ELR (cell line): ENCODE data around the gene IRF1.

ENCODE experiments used
- DNase-seq: peaks from one replicate; pipeline ENCODE4 v3.0.0-alpha.2; 2015; ENCODE audit warnings: low read depth

IRF1 gene

GRCh38 chr5:132460846-132461568, 29.6 kb downstream of the IRF1 start:
- DNase-seq, result no peak

GRCh38 chr5:132459983-132460838, 30.4 kb downstream of the IRF1 start:
- no peak for DNase-seq

- peak; percentile 61 for DNase-seq
Measured at GRCh38 chr5:132459031-132459982, 31.3 kb downstream of the IRF1 start.

GRCh38 chr5:132458651-132459030, 31.9 kb downstream of the IRF1 start:
- peak; percentile 82 for DNase-seq

GRCh38 chr5:132458226-132458560, 32.4 kb downstream of the IRF1 start:
- DNase-seq, result peak; percentile 82

- peak; percentile 84 for DNase-seq
Measured at GRCh38 chr5:132457371-132458225, 33.0 kb downstream of the IRF1 start.

- no peak for DNase-seq
Measured at GRCh38 chr5:132456987-132457361, 33.6 kb downstream of the IRF1 start.

GRCh38 chr5:132456296-132456986, 34.1 kb downstream of the IRF1 start:
- DNase-seq, result peak; percentile 77

GRCh38 chr5:132455614-132456115, 34.9 kb downstream of the IRF1 start:
- DNase-seq, result no peak

- DNase-seq, result no peak
Measured at GRCh38 chr5:132454361-132454760, 36.2 kb downstream of the IRF1 start.

GRCh38 chr5:132451387-132451786, 39.2 kb downstream of the IRF1 start:
- DNase-seq, result peak; percentile 72

- no peak for DNase-seq
Measured at GRCh38 chr5:132449060-132449459, 41.5 kb downstream of the IRF1 start.

- no peak for DNase-seq
Measured at GRCh38 chr5:132447196-132447595, 43.4 kb downstream of the IRF1 start.

GRCh38 chr5:132446621-132447020, 44.0 kb downstream of the IRF1 start:
- DNase-seq, result peak; percentile 41

GRCh38 chr5:132445930-132446329, 44.6 kb downstream of the IRF1 start:
- peak; percentile 17 for DNase-seq

- no peak for DNase-seq
Measured at GRCh38 chr5:132445640-132445923, 45.0 kb downstream of the IRF1 start.

GRCh38 chr5:132444841-132445639, 45.5 kb downstream of the IRF1 start:
- no peak for DNase-seq

- no peak for DNase-seq
Measured at GRCh38 chr5:132444061-132444460, 46.5 kb downstream of the IRF1 start.

GRCh38 chr5:132439521-132440089, 51.0 kb downstream of the IRF1 start:
- DNase-seq, result peak; percentile 90

GRCh38 chr5:132438917-132439316, 51.7 kb downstream of the IRF1 start:
- DNase-seq, result peak; percentile 9
